HG02870 (cell line): ENCODE results near the gene ST3GAL5.

Source experiments
- ATAC-seq: cut with Tn5 transposase; IDR thresholded peaks from one replicate; pipeline ENCODE4 v1.9.1; 2021; ENCODE audit warnings: mild to moderate bottlenecking, moderate library complexity; ENCODE audit not compliant: unreplicated experiment

Gene ST3GAL5

DNA sequence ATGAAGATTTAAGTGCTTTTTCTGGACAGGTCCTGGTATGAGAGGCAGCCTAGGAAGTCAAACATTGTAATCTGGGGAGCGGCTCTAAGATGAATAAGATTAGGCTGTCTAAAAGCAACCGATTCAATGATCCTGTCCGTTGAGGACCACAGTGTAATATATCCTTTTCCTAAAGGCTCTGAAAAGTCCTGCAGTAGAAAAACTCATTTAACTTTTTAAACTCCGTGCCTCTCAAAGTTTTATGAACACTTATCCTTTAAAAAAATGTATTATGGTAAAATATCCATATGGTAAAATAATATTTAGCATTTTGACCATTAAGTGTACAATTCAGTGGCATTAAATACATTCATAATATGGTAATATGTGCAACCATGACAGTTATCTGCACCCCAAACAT, 95.2 kb downstream of the ST3GAL5 start:
- ATAC-seq = no peak

DNA sequence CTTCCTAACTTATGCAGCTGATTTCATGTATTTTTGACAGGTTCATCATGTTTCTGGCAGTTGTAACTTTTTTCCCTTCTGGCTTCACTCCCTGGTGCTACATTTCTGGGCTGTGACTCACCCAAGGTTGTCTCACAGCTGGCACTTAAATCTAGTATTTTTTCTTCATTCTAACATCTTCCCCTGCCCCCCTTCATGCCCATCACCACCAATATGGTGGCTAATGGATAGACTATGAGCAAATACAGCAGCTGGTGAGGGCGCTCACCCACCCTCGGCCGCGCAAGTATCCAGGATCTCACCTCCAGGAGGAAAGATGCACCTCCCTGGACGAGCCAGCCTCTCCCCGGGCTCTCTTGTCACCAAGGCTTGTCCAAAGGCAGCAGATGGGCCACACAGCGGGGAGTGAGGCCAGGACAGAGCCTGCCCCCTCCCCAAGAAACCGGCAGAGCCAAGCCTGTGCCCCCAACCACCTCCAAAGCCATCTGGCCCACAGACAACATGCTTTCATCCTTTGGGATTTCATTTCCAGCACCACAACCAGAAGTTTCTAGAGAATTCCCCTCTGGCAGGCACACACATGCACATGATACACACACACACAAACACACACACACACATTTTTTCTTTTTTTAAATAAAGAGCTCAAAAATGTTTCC, 95.9 kb downstream of the ST3GAL5 start:
- no peak for ATAC-seq

DNA sequence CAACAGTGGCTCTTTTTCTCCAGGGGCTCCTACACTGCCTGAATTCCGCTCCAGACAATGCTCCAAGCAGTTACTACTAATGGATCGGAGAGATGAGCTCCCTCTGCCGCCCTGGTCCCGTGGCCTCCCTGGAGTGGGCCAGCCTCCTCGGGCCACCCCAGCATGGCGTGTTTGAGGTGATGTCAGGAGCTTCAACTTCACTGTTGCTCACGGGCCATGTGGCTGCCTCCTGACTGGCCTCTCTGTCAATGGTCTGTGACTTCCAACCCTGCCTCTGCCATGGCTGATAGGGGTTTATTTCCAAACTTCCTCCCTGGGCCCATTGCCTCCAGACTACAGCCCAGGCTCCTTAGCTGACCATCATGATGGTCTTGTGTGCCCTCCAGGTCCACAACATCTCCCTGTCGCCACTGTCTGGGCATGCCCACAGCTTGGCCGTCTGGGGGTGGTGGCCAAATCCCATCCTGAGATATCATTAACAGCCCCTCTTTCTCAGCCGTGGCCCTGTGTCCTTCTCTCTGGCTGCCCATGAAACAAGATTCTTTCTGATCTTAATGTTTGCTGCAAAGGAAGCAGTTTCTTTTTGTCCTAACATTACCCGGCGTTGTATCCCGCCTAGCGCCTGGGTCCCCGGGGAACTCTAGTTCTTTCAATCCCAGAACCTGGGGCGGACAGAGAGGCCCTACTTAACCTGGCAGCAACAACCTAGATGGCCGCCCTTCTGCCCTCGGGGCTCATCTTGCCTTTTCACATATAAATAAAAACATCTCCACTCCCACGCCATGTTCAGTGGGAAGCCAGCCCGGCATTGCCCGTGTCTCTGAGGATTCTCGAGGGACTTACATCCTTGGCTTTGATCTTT, 96.9 kb downstream of the ST3GAL5 start:
- ATAC-seq = no peak

DNA sequence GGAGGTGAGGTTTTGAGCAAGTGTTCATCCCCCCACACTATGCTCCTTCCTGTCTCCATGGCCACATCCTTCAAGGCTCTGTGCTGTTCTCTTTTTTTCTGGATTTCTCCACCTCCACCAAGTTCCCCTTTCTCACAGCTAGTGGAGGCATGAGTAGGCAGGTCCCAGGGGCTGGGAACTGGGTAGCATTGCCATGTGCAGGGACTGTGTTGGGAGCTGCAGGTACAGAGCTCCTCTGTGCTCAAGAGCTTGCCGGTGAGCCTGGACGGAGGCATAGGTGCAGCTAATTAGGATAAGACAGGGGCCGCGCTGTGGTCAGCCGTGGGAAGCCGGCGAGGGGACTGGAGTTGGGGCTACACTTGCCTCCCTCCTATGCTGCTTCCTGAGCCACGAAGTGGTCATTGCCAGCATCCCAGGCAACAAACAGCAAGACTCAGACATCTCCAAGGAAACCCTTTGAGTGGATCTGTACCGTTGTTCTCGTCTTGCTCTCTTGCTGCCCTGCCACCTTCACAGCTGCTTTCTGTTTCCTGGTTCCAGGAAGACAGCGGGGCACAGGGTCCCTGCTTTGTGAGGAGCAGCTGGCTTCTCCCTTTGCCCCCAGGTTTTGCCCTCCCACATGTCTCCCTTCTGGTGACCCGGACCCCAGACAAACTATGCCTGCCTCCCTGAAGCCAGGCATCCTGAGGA, 98.1 kb downstream of the ST3GAL5 start:
- no peak for ATAC-seq

DNA sequence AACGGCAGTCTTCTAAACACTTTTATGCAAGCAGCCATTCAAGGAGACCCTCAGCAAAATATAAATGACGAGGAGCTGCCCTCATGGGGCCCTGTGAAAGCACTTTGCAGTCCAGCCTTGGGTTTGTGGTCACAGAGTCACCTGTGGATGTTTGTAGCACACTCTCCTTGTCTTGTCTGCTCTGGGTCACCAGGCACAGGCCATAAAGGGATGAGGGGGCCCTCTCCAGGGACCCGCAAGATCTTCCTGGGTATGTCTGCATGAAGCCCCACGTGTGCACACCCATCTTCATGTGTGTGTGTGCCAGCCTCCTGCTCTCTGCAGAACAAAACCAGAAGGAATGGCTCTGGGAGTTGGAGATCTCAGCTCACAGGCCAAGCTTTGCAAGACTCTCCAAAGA, 98.8 kb downstream of the ST3GAL5 start:
- ATAC-seq = no peak

DNA sequence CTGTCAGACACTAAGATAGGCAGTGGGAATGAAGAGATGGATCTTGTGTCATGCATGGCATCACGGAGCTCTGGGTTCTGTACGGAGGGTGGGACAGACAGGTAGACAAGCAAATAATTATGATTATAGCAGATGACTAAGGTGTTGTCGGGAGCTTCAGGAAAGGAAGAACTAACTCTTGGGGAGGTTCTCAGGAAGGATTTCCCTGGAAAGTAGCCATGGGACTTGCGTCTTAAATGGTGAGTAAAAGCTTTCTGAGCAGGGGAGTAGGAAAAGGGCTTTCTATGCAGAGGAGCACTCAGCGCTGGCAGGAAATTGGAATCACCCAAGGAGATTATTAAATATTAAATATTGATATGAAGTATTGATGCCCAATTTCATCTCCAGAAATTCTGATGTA, 99.5 kb downstream of the ST3GAL5 start:
- ATAC-seq = no peak

DNA sequence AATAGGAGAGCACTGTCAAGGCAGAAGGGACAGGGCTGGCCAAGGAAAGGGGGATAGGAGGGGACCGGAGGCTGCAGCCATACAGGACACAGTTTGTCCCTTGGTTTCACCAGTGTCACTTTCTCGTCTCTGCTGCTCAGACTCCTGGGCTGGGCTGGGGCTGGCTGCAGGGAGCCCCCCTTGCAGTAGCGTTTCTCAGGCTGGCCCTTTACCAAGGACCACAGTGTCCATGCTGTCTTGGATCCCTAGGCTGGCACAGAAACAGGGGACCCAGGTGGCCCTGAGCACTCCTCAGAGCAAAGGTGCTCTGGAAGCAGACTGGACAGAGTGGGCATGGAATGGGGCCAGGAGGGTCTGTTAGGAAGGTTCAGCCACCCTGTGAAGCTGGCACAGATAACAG, 100.2 kb downstream of the ST3GAL5 start:
- ATAC-seq = no peak

DNA sequence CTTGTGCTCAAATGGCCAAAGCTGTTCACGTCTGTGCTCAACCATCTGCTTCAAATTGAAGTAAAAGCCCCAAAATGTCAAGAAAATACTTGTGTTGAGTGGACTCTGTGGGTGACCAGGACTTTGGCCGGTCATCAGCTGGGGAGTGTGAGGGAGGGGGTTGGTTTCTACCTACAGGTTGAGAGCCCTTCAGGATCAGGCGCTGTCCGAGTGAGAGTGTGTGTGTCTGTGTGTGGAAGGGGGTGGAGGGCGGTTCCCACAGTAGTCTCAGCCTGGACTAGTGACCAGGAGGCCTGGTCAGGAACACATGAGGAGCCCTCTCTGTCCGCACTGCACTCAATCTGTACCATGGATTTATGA, 100.8 kb downstream of the ST3GAL5 start:
- ATAC-seq = no peak

DNA sequence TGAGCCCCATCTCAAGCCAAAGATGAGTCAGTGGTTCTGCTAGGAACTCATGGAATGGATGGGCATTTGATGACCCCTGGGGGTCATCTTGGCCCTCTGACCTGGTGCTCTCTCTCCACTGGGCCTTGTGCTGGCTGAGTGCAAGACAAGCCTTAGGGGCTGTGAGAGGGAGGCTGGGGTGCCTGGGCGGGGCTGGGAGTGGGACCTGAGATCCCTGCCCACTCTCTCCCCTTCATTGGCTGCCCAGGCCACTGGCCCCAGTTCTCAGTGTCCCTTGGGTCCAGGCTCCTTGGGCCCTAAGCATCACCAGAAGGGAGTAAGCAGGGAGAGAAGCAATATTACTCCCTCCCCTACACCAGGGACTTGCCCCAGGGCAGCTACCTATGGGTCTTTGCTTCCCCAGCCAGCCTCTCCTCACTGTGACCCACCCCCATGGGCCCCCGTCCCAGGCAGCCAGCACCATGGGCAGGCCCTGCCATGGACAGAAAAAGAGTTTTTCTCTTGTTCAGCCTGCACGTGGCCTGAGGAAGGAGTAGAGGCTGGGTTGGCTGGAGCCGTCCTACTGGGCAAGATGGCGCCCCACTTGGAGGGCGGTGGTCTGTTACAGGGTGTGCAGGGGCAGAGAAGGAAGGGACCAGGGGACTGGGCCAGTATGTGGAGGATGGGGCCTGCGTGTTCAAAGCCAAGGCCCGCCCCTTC, 101.4 kb downstream of the ST3GAL5 start:
- ATAC-seq = no peak
